Psoas muscle (tissue), 8 donors: ENCODE measurements around the gene PLPP3. TPM values are rescaled to one million over a fixed set of nuclear protein-coding genes. Genes with fewer than 3 reads are reported as not detected.

Experiments used
- ATAC-seq, 4 donors: fragments of 200-7000 bp; cut with Tn5 transposase; one replicate each; pipeline ENCODE4 v1.9.1; 2020; ENCODE audit warnings: moderate library complexity in 3 of 4, mild to moderate bottlenecking in 2 of 4
- DNase-seq, 2 donors: peaks; one replicate each; pipeline ENCODE4 v3.0.0-alpha.2; 2020
- H3K27ac ChIP-seq: fragments of 200-600 bp; one replicate; pipeline ENCODE4 v1.8.0; 2022
- H3K27me3 ChIP-seq, 3 donors: fragments of 200-600 bp in 1 of 3; one replicate each; pipeline versions ENCODE4 v1.6.1 to v1.8.0; 2013 to 2022; ENCODE audit warnings: low read length in 2 of 3, mild to moderate bottlenecking in 2 of 3, moderate library complexity in 1 of 3; ENCODE audit not compliant: insufficient read depth in 3 of 3
- H3K36me3 ChIP-seq, 2 donors: fragments of 200-600 bp in 1 of 2; one replicate each; pipeline versions ENCODE4 v1.6.1 to v1.8.0; 2013 to 2022; ENCODE audit warnings: low read depth in 1 of 2, mild to moderate bottlenecking in 1 of 2, moderate library complexity in 1 of 2; ENCODE audit not compliant: insufficient read depth in 1 of 2
- H3K4me1 ChIP-seq: fragments of 200-600 bp; one replicate; pipeline ENCODE4 v1.8.0; 2022
- H3K4me3 ChIP-seq: fragments of 200-600 bp; one replicate; pipeline ENCODE4 v1.8.0; 2022; ENCODE audit warnings: mild to moderate bottlenecking
- H3K9me3 ChIP-seq: fragments of 200-600 bp; one replicate; pipeline ENCODE4 v1.8.0; 2022
- CTCF ChIP-seq: fragments of 200-600 bp; IDR thresholded peaks from one replicate; pipeline ENCODE4 v1.8.0; 2022; ENCODE audit warnings: antibody characterized with exemption
- WGBS, 3 donors: extraction: QIAGEN DNeasy Blood & Tissue Kit; methylation state at CpG; one replicate each; pipeline versions ENCODE4 v1.1.6 to v1.1.7; 2013; 5-methylcytosine and 5-hydroxymethylcytosine counted together
- intact Hi-C, 2 donors: fragments of 100-400 bp; cut with DNase I; formaldehyde crosslinking; loops; one replicate each; pipeline versions ENCODE4 v1.11.0 to v1.14.2; 2022
- polyA plus RNA-seq, 3 donors: library from polyadenylated mRNA; stranded (reverse); fragments of 200-250 nt; gene quantifications; one replicate each; pipeline ENCODE4 v1.2.3, GENCODE V29; 2013
- total RNA-seq, 4 donors: library from RNA; stranded (reverse); fragmentation: NEBNext Ultra II Directional in 2 of 4; extraction: Animal tissue kit (Norgen Biotek cat#: 25700) in 2 of 4; gene quantifications; one replicate each; pipeline versions ENCODE4 v1.2.1 to v1.2.4, GENCODE V29; 2021 to 2023
- donor health status: healthy with polysubstance abuse.
- donor health status: DM: no; HTN: no; CAD: no; lungs with moderate emphysema.
- donor health status: Bipolar disorder and iron deficiency.
- donor health status: healthy.
- donor health status: DM: yes; HTN: yes; CAD: no.
- donor health status: DM: no; HTN: no; CAD: no.
- donor health status: DM: no; HTN: no; CAD: no.
- donor health status: DM: yes; HTN: yes; CAD: no.

The PLPP3 gene
- total and polyA plus RNA-seq, 7 donors = 35.5 to 69.1 (median 46.3) TPM

- Histone ChIP-seq H3K36me3 (peaks cover 15 to 24% of the 10 kb centered on the region in 2 donors), H3K4me3 (no peak overlapping the region), H3K4me1 (peaks cover 60% of the 10 kb centered on the region), H3K27ac (no peak overlapping the region), H3K9me3 (no peaks in the 10 kb centered on the region), H3K27me3 (no peaks in the 10 kb centered on the region)
- 66 to 68% (median 66%) methylated on average over 5 of the region's 5 CpGs for WGBS, 3 donors
- DNase-seq = no peak
- ATAC-seq = no peak
- TF ChIP-seq CTCF = no peak
- intact Hi-C loops = no loop called here
These were observed 45.2 kb downstream of the PLPP3 start for GRCh38 chr1:56534130-56534651.

GRCh38 chr1:56533621-56534020, 45.7 kb downstream of the PLPP3 start:
- TF ChIP-seq CTCF = no peak
- ATAC-seq (no peak), DNase-seq (no peak)
- no peak overlapping the region for H3K4me3 ChIP-seq
- WGBS, 3 donors = 86 to 96% (median 89%) methylated on average over 4 of the region's 4 CpGs
- H3K27me3 ChIP-seq = no peaks in the 10 kb centered on the region
- peaks cover 61% of the 10 kb centered on the region for H3K4me1 ChIP-seq
- no peaks in the 10 kb centered on the region for H3K9me3 ChIP-seq
- peaks cover 14 to 24% of the 10 kb centered on the region in 2 donors for H3K36me3 ChIP-seq
- intact Hi-C loops = no loop called here
- no peak overlapping the region for H3K27ac ChIP-seq

DNA sequence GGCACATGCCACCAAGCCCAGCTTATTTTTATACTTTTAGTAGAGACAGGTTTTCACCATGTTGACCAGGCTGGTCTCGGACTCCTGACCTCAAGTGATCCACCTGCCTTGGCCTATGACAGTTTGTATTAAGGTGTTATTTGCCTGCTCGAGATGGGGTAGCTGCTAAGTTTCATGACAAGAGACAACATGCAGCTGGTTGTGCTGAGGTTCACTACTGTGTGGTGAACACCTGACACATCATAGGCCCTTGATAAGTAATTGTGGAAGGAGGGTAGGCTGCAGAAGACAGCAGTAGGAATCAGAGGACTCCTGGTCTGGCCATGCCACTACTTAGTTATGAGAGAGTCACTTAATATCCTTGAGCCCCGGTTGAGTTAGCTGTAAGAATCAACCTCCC, 46.2 kb downstream of the PLPP3 start:
- intact Hi-C loops = no loop called here
- Histone ChIP-seq H3K36me3 (peaks cover 10 to 24% of the 10 kb centered on the region in 2 donors), H3K4me3 (no peak overlapping the region), H3K9me3 (no peaks in the 10 kb centered on the region), H3K4me1 (peaks cover 64% of the 10 kb centered on the region), H3K27me3 (no peaks in the 10 kb centered on the region), H3K27ac (no peak overlapping the region)
- DNase-seq = no peak
- TF ChIP-seq CTCF = no peak
- 71 to 82% (median 79%) methylated on average over 3 of the region's 3 CpGs for WGBS, 3 donors
- ATAC-seq = no peak

- Histone ChIP-seq H3K27ac (no peak overlapping the region), H3K4me1 (peaks cover 64% of the 10 kb centered on the region), H3K9me3 (no peaks in the 10 kb centered on the region), H3K4me3 (no peak overlapping the region), H3K27me3 (no peaks in the 10 kb centered on the region), H3K36me3 (peaks cover 10 to 24% of the 10 kb centered on the region in 2 donors)
- ATAC-seq (no peak), DNase-seq (no peak)
- 43 to 50% (median 50%) methylated on average over 1 of the region's 1 CpG for WGBS, 3 donors
- no peak for TF ChIP-seq CTCF
- intact Hi-C loops = no loop called here
These were observed 47.0 kb downstream of the PLPP3 start for GRCh38 chr1:56532350-56532683.
